Kidney epithelial cell (primary cell): Measurements from ENCODE around the gene PCP4L1. TPM values are rescaled to one million over a fixed set of nuclear protein-coding genes. Genes with fewer than 3 reads are reported as not detected.
"Not testable (repeated sequence)": the region's sequence is repeated elsewhere in the genome, so short reads cannot be mapped to it uniquely, and the experiment has no call there.

Source experiments
- DNase-seq: peaks from one replicate; pipeline ENCODE4 v3.0.0-alpha.2; 2010; ENCODE audit warnings: low read depth
- H3K27me3 ChIP-seq: 2 replicates; pipeline ENCODE4 v1.6.0; 2011; ENCODE audit warnings: low read length; ENCODE audit not compliant: control insufficient read depth, insufficient read depth
- H3K36me3 ChIP-seq: 2 replicates; pipeline ENCODE4 v1.5.1; 2011; ENCODE audit warnings: low read length; ENCODE audit not compliant: control insufficient read depth, insufficient read depth
- H3K4me3 ChIP-seq: 2 replicates; pipeline ENCODE4 v1.5.1; 2011; ENCODE audit warnings: low read depth, mild to moderate bottlenecking, control low read depth, low read length
- CTCF ChIP-seq: IDR thresholded peaks from 2 replicates; pipeline ENCODE4 v1.5.1; 2011; ENCODE audit warnings: mild to moderate bottlenecking, moderate library complexity, low read length, control low read depth, inconsistent platforms; ENCODE audit not compliant: insufficient read depth, poor library complexity, severe bottlenecking
- total RNA-seq: library from RNA; depleted of rRNA; stranded (reverse); fragments of >200 nt; gene quantifications from 2 replicates; pipeline ENCODE4 v1.2.3, GENCODE V29; 2015

PCP4L1 gene
- total RNA-seq, 1 donor from 2014 or later: not detected

GRCh38 chr1:161311595-161312181 lies 53.1 kb downstream of the PCP4L1 start:
- Histone ChIP-seq H3K27me3 (no peaks in the 10 kb centered on the region), H3K36me3 (no peaks in the 10 kb centered on the region), H3K4me3 (no peak overlapping the region)
- no peak for TF ChIP-seq CTCF
- DNase-seq: peak; percentile 56

GRCh38 chr1:161313554-161314200 lies 55.1 kb downstream of the PCP4L1 start:
- H3K36me3 ChIP-seq: no peaks in the 10 kb centered on the region
- H3K4me3 ChIP-seq: peak overlapping the region; percentile 72
- no peaks in the 10 kb centered on the region for H3K27me3 ChIP-seq
- no peak for DNase-seq
- TF ChIP-seq CTCF: no peak

GRCh38 chr1:161314201-161314981 lies 55.8 kb downstream of the PCP4L1 start, which contains the start of gene SDHC:
SDHC (plus strand) TSS chr1:161314381; CDS start chr1:161314406, 25 bp downstream.
- Histone ChIP-seq H3K27me3 (no peaks in the 10 kb centered on the region), H3K36me3 (no peaks in the 10 kb centered on the region), H3K4me3 (peak within 1 kb of the TSS; percentile 72)
- peak; percentile 62 for DNase-seq
- peak; percentile 70 for TF ChIP-seq CTCF

GRCh38 chr1:161315841-161316674 lies 57.5 kb downstream of the PCP4L1 start:
- H3K36me3 ChIP-seq, DNase-seq, H3K4me3 ChIP-seq, H3K27me3 ChIP-seq: not testable (repeated sequence)

GRCh38 chr1:161324020-161324419 lies 65.5 kb downstream of the PCP4L1 start:
- TF ChIP-seq CTCF: no peak
- DNase-seq: no peak

GRCh38 chr1:161330346-161330745 lies 71.8 kb downstream of the PCP4L1 start:
- TF ChIP-seq CTCF: no peak
- peaks cover 2% of the 10 kb centered on the region for H3K36me3 ChIP-seq
- H3K4me3 ChIP-seq: no peak overlapping the region
- DNase-seq: no peak
- no peaks in the 10 kb centered on the region for H3K27me3 ChIP-seq

More at GRCh38 chr1:161324020-161324419, 65.5 kb downstream of the PCP4L1 start:
- Histone ChIP-seq H3K36me3 (peaks cover 2% of the 10 kb centered on the region), H3K27me3 (no peaks in the 10 kb centered on the region), H3K4me3 (no peak overlapping the region)
